HG03439 (cell line): ENCODE results near the gene SNRPA.
"Not testable (repeated sequence)": the region's sequence is repeated elsewhere in the genome, so short reads cannot be mapped to it uniquely, and the experiment has no call there.

ENCODE experiments used
- ATAC-seq: cut with Tn5 transposase; IDR thresholded peaks from one replicate; pipeline ENCODE4 v1.9.1; 2021; ENCODE audit warnings: mild to moderate bottlenecking, moderate library complexity; ENCODE audit not compliant: unreplicated experiment

The SNRPA gene

DNA sequence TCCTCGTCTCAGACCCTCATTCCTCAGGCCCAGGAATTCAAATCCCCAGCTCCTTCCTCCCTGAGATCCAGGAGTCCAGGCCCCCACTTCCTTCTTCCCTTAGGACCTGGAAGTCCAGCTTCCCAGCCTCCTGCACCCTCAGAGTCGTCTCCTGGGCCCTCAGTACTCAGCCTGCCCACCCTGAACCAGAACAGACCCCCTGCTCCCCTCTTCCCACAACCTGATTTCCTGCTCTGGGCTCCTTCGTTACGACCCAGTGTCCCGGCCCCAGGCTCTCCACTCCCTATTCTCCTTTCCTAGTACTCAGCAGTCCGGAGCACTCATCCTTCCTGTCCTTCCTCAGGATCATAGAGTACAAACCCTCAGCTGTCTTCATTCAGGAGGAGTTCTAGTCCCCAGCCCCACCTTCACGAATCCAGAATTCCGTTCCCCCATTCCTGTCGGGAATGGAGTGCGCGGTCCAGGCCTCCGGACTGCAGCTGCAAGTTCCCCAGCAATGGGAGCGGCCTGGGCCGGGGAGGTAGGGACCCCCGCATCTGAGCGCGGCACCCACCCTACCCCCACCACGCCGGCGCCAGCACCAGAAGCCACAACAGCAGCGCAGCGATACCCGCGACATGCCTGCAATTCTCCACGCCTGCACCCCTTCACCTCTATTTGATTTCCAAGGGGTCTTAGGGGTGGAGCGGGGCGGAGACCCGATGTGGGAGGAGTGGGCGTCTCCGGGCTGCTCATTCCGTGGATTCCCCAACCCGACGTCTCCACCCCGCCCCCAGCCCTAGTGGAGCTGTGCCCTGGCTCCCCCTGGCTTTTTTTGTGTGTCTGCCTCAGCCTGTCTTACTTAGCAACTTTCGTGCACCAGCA lies 60.7 kb downstream of the SNRPA start:
- ATAC-seq, result no peak

- ATAC-seq, result not testable (repeated sequence)
Measured at GRCh38 chr19:40812571-40812970, 61.6 kb downstream of the SNRPA start.

DNA sequence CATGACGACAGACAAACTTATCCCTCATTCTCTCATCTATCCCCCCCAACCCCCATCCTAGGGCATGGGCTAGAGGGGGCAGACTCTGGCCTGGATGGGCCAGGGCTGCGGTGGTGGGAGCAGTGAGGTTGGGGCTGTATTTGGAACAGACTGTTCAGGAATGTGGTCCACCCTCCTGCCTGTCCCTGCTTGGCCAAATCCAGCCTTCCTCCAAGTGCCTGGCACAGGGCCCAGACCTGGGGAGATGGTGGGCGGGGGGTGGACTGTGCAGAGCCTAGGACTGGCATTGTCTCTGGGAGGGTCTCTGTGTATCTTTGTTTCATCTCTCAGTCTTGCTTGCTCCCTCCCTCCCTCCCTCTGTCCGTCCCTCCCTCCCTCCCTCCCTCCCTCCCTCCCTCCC lies 62.2 kb downstream of the SNRPA start:
- no peak for ATAC-seq
